ENCODE measurements around the gene ENSA. TPM values are rescaled to one million over a fixed set of nuclear protein-coding genes. Genes with fewer than 3 reads are reported as not detected.
"Not testable (repeated sequence)": the region's sequence is repeated elsewhere in the genome, so short reads cannot be mapped to it uniquely, and the experiment has no call there.

Gene ENSA
- polyA plus RNA-seq, 3 donors = 224 to 247 (median 227) TPM

DNA sequence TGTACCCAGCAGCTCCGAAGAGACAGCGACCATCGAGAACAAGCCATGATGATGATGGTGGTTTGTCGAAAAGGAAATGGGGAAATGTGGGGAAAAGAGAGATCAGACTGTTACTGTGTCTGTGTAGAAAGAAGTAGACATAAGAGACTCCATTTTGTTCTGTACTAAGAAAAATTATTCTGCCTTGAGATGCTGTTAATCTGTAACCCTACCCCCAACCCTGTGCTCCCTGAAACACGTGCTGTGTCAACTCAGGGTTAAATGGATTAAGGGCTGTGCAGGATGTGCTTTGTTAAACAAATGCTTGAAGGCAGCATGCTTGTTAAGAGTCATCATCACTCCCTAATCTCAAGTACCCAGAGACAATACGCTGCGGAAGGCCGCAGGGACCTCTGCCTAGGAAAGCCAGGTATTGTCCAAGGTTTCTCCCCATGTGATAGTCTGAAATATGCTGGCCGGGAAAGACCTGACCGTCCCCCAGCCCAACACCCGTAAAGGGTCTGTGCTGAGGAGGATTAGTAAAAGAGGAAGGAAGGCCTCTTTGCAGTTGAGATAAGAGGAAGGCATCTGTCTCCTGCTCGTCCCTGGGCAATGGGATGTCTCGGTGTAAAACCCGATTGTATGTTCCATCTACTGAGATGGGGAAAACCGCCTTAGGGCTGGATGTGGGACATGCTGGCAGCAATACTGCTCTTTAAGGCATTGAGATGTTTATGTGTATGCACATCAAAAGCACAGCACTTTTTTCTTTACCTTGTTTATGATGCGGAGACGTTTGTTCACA is 5.6 kb upstream of the ENSA start:
- not testable (repeated sequence) for DNase-seq

DNA sequence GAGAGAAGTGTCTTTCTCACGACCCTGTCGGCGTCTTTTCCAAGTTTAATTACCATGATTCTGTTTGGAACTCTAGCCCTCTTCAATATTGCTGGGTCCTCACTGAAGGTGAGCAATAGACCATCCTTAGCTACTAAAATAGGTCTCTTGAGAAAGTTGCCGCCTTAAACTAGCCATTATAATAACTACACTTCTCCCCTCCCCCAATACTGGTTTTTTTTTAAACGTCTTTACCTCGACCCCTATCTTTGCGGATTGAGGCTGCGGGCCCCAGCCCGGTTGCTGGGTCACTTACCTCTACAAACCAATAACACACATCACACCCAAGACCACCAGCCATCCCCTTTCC is 672 bp downstream of the ENSA start:
- DNase-seq = no peak

DNA sequence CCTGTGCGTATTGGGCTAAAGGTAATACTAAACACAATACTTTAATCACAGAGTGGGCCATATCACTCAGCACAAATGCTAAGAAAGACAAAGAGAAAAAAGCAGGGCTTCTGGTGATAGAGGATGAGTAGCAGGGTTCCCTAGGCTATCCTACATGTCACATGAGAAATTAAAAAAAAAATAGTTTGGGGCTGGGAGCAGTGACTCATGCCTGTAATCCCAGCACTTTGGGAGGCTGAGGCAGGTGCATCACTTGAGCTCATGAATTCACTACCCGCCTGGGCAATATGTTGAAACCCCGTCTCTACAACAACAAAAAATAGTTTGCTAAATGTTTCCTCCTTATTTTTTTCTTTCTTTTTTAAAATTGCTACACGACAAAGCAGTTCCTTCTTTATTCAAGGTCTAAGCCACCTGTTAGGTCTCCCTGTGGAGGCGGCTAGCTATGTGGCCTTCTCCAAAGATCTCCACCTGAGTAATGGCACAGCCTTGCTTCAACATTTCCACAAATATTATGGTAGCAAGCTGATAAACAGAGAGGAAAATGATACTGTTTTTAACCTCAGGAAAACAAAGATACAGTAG is 1.5 kb downstream of the ENSA start:
- no peak for DNase-seq

DNA sequence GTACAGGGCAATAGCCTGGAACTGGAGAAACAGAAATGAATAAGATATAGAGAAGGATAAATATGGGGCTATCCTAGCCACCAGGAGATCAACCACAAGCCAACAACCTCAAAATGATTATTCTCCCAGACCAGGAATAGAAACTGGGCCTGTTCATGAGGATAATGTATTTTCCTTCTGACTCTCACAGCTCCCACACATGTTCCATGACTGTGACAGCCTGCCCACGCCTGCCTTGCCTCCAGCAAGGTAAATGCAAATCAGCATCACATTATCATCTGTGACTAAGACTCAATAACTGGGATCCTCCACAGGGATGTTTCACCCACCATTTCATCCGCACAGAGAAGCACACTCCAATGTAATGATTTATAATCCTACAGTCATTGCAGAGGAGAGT is 3.3 kb downstream of the ENSA start:
- no peak for DNase-seq

DNA sequence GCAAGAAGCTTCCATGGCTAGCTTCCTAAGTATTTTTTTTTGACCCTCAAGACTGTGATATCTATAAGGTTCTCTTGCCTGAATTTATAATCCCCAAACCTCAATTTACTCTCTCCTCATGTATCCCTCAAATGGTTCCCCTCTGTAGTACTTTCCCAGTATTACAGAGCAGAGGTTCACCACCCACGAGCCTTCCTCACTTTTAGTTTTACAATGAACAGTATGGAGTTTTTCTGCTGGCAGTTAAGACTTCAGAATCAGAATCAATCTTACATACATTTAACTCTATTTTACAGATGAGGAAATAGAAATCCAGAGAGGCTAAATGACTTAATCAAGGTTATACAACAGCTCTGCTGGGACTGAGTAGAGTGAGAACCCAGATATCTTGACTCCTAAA is 4.9 kb downstream of the ENSA start:
- DNase-seq = not testable (repeated sequence)

DNA sequence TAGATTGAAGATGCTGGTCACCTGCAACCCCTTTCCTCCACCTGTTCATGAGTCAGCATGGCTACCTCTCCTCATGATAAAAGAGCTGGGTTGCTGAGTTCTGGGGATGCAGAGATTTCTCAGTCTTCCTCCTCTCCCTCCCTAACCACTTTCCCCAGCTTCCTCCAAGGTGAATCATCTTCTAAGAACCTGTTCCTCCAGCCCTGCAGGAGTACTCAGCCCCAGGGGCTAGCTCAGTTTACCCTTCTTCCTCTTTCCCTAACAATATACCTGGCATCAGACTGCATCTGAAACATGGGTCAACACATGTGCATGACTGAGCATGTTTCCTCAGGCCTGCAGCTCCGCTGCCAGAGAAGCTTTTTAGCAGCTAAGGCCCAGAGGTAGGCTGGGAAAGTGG is 5.3 kb downstream of the ENSA start:
- DNase-seq = not testable (repeated sequence)

DNA sequence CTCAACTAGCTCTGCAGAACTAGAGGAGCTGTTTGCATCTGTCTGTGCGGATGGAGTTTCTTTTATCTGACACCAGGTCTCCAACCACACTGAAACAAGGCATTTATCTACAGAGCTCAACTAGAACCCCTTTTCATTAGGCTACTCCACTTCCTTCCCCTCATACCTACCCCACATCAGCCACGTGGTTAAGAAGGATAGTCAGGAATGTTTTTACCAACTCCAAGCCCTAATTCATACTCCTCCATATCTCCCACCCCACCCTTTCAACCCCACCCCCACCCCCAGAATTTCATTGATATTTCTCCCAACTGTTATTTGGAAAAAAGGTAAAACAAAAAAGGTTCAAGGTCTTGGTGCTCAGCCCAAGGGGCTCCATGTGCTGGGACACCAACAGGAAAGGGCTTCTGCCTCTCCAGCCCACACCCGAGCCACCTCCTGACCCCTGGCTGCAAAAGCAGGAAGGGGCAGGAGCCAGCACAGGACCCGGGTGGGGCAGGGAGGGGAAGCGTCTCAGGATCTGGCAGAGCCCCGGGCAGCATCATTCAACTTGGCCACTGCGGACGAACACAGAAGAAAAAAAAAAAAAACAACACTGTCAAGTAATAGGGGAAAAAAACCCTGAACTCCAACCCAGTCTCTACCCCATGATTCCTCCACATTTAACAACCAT is 7.0 kb downstream of the ENSA start:
- no peak for DNase-seq

DNA sequence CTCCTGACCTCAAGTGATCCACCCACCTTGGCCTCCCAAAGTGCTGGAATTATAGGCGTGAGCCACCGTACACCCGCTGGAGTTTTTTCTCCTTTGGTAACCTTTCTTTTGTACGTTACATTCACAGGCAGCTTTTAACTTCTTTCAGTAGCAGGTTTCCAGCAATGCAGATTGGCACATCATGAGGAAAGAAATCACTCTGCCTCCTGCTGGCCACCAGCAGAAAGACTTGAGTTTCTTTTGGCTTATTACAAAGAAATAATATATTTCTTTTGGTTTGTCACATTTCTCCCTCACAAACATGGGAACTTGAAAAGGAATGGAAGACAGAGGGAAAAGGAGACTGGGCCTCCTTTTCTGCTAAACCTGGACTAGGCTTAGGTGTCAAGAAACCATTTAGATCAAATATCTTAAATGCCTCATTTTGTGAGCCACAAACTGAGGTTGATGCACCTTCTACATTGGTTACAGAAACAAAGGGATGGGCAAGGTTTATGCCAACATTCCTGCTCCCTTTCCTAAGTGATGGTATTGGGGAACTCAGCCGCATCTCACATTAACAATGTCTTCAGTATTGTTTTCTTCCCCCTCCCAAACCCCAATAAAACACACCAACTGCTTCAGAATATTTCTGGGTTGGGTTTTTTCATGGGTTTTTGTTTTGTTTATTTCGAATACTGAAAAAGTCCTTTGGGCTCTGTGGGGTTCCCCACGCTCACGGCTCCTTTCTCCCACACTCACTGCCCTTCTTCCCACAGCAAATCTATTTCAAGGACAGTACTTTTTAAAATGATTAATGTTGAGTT is 7.7 kb downstream of the ENSA start:
- no peak for DNase-seq

DNA sequence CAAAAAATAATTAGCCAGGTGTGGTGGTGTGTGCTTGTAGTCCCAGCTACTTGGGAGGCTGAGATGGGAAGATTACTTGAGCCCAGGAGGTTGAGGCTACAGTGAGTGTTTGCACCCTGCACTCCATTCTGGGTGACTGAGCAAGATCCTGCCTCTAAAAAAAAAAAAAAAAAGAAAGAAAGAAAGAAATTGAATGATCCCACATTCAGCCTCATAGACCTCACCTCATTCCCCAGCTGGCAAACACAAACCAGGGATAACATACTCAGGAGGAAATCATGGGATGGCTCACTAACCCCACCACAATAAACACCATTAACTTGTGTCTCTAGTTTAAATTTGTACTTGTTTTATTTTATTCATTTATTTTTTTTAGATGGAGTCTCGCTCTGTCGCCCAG is 8.5 kb downstream of the ENSA start:
- DNase-seq = no peak

DNA sequence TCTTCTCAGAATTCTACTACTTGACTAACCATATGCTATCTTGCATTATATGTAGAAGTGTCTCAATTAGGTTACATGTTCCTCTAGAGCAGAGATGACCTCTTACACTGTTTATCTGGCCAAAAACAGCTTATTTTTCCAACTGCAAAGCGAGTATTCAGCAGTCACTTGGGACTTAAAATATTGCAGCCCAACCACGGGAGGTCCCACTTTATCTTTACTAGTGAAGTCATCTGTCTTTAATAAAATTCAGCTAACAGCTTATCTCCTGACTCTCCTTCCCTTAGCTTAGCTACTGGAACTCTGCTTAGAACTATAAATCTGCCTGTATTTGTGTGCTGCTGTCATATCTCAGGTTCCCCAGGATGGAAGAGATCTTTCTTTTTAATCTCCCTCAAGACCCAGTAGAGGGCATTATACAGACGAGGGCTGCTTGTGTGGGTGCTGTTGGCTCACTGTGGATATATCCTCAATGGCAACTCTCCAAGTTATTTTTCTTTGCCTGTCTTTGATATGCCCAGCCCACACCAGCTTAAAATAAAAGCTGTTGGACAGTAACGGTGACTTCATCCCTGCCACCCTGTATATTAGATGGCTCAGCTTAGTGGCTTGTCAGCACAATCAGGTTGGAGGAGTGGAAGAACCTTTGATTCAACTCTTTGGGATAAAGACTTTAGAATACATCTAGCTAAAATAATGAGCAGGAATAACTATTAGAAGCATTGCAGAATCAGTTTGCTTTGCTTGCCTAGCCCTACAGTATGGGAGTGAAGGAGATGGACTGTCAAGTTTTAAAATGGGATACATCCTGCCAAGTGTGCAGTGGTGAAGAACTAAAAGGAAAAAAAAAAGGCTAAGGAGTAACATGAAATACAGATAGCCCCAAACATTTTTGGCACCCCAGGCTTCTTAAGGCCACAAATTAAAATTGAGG is 9.6 kb downstream of the ENSA start:
- DNase-seq = no peak

DNA sequence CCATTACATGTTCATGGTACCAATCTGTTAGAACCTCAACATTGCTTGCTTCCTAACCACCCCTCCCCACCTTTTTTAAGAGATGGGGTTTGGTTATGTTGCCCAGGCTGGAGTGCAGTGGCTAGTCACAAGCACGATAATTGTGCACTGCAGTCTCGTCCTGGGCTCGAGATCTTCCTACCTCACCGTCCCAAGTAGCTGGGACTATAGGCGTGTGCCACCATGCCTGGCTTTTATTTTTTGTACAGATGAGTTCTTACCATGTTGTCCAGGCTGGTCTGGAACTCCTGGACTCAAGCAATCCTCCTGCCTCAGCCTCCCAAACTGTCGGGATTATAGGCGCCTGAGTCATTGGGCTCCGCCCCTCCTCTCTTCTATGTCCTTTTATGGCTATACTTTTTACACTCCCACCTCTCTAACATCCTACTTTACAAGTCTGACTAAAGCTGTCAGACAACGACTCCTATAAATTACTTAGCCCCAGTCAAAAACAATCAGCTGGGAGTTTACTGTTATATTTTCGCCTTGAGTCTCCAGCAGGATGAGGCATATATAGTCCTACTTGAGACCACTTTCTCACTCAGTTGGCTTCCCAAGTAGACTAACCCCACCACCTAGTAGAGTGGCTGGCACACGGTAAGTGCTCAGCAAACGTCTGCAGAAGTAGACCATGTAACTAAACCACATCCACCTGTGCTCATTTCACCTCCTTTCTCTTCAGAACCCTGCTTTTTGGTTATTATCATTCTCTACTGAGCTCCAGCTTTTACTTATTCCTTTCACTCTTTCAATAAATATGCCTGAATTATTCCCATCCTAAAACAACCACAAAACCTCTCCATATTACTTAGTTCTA is 13.8 kb downstream of the ENSA start:
- DNase-seq = no peak

DNA sequence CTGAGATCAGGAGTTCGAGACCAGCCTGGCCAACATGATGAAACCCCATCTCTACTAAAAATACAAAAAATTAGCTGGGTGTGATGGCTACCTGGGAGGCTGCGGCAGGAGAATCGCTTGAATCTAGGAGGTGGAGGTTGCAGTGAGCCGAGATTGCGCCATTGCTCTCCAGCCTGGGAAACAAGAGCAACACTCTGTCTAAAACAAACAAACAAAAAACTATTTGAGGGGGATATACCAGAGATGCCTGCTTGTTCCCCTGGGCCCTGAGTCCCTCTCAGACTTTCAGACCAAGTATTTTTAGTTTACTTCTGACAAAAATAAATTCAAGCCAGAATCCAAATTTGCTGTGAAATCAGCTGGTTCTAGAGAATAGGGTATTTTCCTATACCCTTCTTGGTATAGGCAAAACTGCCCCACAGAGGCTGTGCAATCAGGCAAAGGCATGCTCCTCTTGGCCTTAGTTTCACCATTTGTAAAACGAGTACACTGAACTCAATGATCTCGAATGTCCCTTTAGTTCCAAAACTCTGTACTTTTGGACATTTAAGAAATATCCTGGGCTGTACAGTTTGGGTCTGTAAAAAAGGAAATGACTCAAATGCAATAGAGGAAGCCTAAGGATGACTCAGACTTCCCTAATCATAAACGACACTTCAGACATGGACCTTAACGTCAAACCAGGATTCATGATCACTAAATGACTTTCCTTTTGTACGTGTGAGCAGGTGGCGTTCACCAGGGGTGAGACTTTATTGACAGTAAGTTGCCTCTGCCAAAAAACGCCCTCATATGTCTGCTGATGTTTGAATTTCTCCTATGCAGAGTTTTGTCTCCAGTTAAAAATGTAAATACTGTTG is 16.1 kb downstream of the ENSA start:
- DNase-seq = no peak

DNA sequence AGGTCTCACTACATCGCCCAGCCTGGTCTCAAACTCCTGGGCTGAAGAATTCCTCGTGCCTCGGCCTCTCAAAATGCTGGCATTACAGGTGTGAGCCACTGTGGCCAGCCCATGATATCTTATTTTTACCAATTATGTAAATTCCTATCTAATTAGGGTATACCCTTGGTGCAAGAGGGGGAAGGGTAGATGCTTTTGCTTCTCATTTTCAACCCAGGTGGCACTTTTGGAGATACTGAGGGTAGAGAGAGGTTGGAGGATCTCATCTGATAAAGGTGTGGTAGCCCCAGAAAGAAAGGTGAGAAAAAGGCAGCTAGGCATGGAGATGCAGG is 17.4 kb downstream of the ENSA start:
- DNase-seq = no peak

DNA sequence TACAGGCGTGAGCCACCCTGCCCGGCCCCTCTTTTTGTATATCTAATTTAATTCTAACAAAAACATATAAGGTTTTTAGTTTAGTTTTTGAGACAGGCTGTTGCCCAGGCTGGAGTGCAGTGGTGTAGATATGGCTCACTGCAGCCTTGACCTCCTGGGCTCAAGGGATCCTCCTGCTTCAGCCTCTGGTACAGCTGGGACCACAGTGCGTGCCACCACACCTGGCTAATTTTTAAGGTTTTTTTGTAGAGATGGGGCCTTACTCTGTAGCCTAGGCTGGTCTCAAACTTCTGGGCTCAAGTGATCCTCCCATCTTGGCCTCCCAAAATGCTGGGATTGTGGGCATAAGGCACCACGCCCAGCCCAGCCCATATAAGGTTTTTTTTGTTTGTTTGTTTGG is 18.8 kb downstream of the ENSA start:
- no peak for DNase-seq

DNA sequence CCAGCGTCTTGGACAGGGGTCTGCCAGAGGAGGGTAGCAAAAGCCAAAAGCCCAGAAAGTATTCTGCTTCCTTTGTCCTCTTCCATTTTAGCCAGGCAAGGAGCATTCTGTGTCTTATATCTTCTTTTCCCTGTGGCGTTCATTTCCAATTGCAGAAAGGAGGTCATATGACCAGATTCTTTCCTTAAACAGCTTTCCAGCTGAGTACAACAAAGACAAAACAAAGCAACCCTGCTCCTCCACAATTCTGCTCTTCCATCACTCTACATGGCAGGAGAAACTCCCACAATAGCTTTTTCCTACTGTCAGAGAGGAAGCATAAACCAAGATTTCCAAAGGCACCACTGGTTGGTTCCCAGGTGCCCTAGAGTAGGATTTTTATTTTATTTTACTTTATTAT is 19.7 kb downstream of the ENSA start:
- DNase-seq = no peak

DNA sequence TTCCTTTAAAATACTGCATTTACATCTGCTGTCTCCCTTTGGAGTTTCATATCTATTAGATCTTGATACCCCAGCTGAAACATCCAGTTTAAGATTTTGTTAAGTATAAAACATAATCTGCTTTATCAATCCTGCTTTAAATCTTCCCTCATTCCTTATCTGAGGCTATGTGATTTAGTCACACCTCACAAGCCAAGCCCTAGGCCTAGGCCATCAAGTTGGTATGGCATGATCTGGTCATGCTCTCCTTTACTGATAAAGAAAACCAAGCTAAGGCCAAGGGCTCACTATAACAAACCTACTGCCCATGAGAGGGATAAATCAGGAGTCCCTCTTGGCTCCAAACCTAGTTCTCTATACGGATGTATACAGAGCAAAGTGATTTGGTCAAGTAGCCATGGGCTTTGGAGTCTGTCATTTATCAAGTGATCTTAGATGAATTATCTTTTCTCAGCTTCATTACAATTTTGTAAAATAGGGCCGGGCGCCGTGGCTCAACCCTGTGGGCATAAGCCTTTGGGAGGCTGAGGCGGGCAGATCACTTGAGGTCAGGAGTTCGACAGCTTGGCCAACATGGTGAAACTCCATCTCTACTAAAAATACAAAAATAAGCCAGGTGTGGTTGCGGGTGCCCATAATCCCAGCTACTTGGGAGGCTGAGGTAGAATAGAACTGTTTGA is 22.8 kb downstream of the ENSA start:
- DNase-seq = no peak

DNA sequence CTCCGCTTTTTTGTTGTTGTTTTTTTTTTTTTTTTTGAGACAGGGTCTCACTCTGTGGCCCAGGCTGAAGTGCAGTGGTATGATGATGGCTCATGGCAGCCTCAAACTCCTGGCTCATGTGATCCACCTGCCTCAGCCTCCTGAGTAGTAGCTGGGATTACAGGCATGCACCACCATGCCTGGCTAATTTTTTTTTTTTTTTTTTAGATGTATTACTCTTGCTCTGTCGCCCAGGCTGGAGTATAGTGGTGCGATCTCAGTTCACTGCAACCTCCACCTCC is 24.0 kb downstream of the ENSA start:
- DNase-seq = not testable (repeated sequence)

DNA sequence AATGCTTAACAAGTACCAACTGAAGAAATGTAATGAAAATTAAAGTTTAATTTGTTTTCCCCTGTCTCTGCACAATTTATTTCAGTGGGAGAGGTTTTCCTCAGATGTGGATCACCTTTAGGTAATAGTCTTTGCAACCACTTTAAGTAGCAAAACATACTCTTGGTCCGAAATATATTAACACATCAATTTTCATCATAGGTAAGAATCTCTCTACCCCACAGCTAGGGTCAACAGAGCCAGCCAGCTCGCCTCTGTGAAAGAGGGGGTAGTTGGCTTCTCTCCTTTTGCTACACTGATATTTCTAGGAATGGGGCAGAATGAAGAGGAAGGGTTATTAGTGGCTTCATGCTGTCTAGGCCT is 25.2 kb downstream of the ENSA start:
- no peak for DNase-seq

DNA sequence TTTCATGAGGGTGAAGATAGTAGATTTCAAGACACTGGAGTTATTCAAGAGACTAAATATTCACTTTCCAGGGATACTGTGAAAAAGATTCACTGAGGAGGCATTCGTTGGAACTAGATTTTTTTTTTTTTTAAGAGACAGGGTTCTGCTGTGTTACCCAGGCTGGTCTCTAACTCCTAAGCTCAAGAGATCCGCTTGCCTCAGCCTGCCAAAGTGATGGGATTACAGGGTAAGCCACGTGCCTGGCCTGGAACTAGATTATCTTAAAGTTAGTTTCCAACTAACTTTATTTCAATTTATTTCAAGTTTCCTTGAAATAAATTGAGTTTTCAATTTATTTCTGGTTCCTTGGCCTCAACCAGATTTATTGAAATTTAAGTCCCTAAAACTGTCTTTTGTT is 25.7 kb downstream of the ENSA start:
- DNase-seq = no peak
